Measurements from ENCODE around the gene BYSL.

DNA sequence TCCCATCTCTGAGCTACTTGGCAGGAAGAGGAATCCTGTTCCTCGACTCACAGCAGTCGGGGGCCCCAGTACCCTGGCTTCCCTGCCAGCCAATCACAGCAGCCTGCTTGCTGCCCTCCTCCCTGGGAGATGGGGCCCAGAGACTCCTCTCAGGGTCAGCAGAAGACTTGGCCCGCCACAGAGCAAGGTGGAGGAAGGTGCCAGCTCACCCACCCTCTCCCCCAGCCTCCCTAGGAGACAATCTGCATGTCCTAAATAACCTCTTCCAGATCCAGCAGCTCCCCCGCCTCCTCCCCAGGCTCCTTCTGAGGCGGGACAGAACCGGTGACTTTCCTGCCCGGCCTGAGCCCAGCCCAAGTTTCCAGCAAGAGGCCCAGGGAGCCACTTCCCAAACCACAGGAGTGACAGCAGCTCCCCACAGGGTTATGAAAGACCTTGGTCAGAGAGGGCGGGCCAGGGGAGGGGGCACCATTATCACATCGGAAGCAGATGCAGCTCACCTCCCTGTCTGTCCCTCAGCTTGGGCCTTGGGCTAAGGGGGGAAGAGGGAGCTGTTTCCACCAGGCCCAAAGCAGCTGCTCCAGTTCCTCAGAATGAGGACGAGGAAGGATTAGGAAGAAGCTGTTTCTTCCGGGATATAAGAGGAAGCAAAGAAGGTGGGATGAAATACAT, 18.0 kb downstream of the BYSL start:
- no peak for TF ChIP-seq POLR2AphosphoS5 (IDR thresholded peaks at IDR 0.05)
- no peak for TF ChIP-seq EP300 (IDR thresholded peaks at IDR 0.05)
- TF ChIP-seq, protein P1, sequence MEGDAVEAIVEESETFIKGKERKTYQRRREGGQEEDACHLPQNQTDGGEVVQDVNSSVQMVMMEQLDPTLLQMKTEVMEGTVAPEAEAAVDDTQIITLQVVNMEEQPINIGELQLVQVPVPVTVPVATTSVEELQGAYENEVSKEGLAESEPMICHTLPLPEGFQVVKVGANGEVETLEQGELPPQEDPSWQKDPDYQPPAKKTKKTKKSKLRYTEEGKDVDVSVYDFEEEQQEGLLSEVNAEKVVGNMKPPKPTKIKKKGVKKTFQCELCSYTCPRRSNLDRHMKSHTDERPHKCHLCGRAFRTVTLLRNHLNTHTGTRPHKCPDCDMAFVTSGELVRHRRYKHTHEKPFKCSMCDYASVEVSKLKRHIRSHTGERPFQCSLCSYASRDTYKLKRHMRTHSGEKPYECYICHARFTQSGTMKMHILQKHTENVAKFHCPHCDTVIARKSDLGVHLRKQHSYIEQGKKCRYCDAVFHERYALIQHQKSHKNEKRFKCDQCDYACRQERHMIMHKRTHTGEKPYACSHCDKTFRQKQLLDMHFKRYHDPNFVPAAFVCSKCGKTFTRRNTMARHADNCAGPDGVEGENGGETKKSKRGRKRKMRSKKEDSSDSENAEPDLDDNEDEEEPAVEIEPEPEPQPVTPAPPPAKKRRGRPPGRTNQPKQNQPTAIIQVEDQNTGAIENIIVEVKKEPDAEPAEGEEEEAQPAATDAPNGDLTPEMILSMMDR (IDR thresholded peaks at IDR 0.05) = no peak
- no peak for TF ChIP-seq POLR2A (IDR thresholded peaks at IDR 0.05)

Data from stomach (tissue), 4 donors.